Panc1 (cell line): ENCODE results near the gene ICE2. TPM values are rescaled to one million over a fixed set of nuclear protein-coding genes. Genes with fewer than 3 reads are reported as not detected.
"Not testable (repeated sequence)": the region's sequence is repeated elsewhere in the genome, so short reads cannot be mapped to it uniquely, and the experiment has no call there.

Experiments
- ATAC-seq: fragments of 200-7000 bp; cut with Tn5 transposase; 2 replicates; pipeline ENCODE4 v1.9.1; 2020; ENCODE audit warnings: mild to moderate bottlenecking, moderate library complexity
- BruUV-seq: library from RNA; stranded (reverse); fragments of 400-500 nt; replicated peaks from 2 replicates; lab custom pipeline; 2021; lab: Mats Ljungman, UMichigan
- CTCF ChIA-PET: fragments of 300-600 bp; sonication (Branson Sonifier 250); formaldehyde crosslinking; loops from one replicate; lab custom pipeline; 2022; ENCODE audit warnings: antibody characterized with exemption; lab: Charles Lee
- POLR2A ChIA-PET: fragments of 300-600 bp; sonication (Branson Sonifier 250); formaldehyde crosslinking; loops from one replicate; lab custom pipeline; 2022; ENCODE audit warnings: antibody characterized with exemption; lab: Charles Lee
- DNase-seq: peaks from one replicate; pipeline ENCODE4 v3.0.0-alpha.2; 2010; ENCODE audit warnings: low read depth, low spot score
- H3K27ac ChIP-seq: 2 replicates; pipeline ENCODE4 v1.5.1; 2011; ENCODE audit warnings: mild to moderate bottlenecking, low read length, inconsistent platforms
- H3K27me3 ChIP-seq: fragments of 200-500 bp; sonication (Bioruptor generic); 2 replicates; pipeline ENCODE4 v1.6.0; 2014; ENCODE audit warnings: low read length, inconsistent platforms; ENCODE audit not compliant: control insufficient read depth, insufficient read depth
- H3K36me3 ChIP-seq: fragments of 200-500 bp; sonication (Bioruptor generic); 2 replicates; pipeline ENCODE4 v1.5.1; 2014; ENCODE audit warnings: inconsistent platforms, mild to moderate bottlenecking, low read length, moderate library complexity; ENCODE audit not compliant: control insufficient read depth, insufficient read depth
- H3K4me1 ChIP-seq: 2 replicates; pipeline ENCODE4 v1.5.1; 2011; ENCODE audit warnings: inconsistent platforms, mild to moderate bottlenecking, low read length, moderate library complexity; ENCODE audit not compliant: control insufficient read depth, insufficient read depth
- H3K4me3 ChIP-seq, 2 experiments: 2 replicates each; pipeline ENCODE4 v1.5.1; 2011 to 2012; ENCODE audit warnings: low read depth in 2 of 2, low read length in 2 of 2, mild to moderate bottlenecking in 2 of 2, inconsistent platforms in 1 of 2, moderate library complexity in 1 of 2
- H3K9me3 ChIP-seq: fragments of 200-500 bp; sonication (Bioruptor generic); 2 replicates; pipeline ENCODE4 v1.5.1; 2014; ENCODE audit warnings: low read depth, mild to moderate bottlenecking, inconsistent platforms, low read length, moderate library complexity; ENCODE audit not compliant: control insufficient read depth, insufficient read depth
- POLR2AphosphoS5 ChIP-seq: IDR thresholded peaks from 2 replicates; pipeline ENCODE4 v1.6.1; 2012; ENCODE audit warnings: mild to moderate bottlenecking, low read depth, low read length, moderate library complexity
- SIN3A ChIP-seq: IDR thresholded peaks from 2 replicates; pipeline ENCODE4 v1.6.1; 2012; ENCODE audit warnings: low read depth, mild to moderate bottlenecking, low read length, moderate library complexity, borderline replicate concordance; ENCODE audit not compliant: insufficient read depth
- TCF7L2 ChIP-seq: IDR thresholded peaks from 2 replicates; pipeline ENCODE4 v1.6.1; 2011; ENCODE audit warnings: mild to moderate bottlenecking, low read depth, low read length, inconsistent platforms
- in situ Hi-C: cut with HindIII; loops from 2 replicates; pipeline ENCODE4 v1.10.0; 2016; ENCODE audit warnings: low sequenced_read_pairs, low pct_unique_long_range_greater_than_20kb
- intact Hi-C: fragments of 100-400 bp; cut with micrococcal nuclease; formaldehyde crosslinking; loops from one replicate; pipeline ENCODE4 v1.10.0; 2022; ENCODE audit not compliant: unreplicated experiment
- total RNA-seq: library from RNA; stranded (reverse); gene quantifications from one replicate; pipeline ENCODE4 v1.2.1, GENCODE V29; 2021; ENCODE audit not compliant: unreplicated experiment
- TF ChIP-seq, protein P1 (sequence below), 2 experiments: IDR thresholded peaks; 2 replicates each; pipeline ENCODE4 v1.6.1; 2011 to 2012; ENCODE audit warnings: low read depth in 2 of 2, control low read depth in 1 of 2, low read length in 1 of 2, mild to moderate bottlenecking in 1 of 2, moderate library complexity in 1 of 2; ENCODE audit not compliant: insufficient read depth in 1 of 2
- TF ChIP-seq, protein P2 (sequence below): fragments of 450-650 bp; IDR thresholded peaks from 2 replicates; pipeline ENCODE4 v1.5.1; 2017; ENCODE audit warnings: mild to moderate bottlenecking

Gene ICE2
- total RNA-seq, 1 experiment from 2014 or later, result 66.2 TPM

DNA sequence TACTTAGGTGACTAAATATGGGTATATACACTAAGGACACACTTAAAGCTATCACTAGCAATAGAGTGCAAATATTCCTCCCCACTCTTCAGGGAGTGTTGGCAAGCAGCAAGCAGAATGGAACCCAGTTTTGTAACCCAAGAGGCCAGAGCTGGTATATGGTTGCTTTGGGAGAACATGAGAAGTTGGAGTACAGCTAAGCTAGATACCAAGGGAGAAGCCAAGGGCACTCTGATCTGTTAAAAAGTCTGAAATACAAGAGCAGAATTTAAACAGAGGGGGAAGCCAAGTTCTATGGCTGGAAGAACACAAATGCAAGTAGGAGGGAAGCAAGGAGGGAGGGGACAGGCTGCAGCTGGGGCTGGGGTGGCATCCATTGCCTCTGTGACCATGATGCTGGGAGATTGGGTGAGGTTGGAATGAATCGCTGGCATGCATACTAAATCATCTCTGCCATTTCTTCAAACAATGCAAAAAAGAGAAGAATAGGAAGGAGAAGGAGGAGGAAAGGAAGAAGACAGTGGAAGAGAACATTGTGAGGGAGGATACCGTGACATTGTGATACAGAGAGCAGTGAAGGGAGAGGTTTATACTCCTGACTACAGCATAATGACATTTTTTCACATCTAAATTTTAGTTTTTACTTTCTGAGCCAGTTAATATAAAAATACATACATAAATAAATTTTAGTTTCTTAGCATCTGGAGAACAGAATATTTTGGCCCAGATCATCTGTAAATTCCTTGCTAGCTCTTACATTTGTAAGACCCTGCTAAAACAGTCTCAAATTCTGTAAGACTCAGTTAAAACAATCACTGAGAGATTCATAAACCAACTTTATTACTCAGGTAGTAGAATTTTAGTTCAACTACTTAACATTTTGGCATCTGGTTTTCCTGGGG is 72.2 kb downstream of the ICE2 start:
- Histone ChIP-seq H3K4me1 (peaks cover 22% of the 10 kb centered on the region), H3K27ac (peak overlapping the region; percentile 12), H3K4me3 (no peak overlapping the region), H3K27me3 (no peaks in the 10 kb centered on the region), H3K9me3 (no peaks in the 10 kb centered on the region), H3K36me3 (no peaks in the 10 kb centered on the region)
- POLR2A ChIA-PET, result interaction anchor here (0.5 to 1.1 kb wide), 3 partner anchors 8 to 31 kb away, joined by 3 to 21 read pairs (median 4); no protein-coding TSS in a partner anchor
- in situ Hi-C loops, result no loop called here
- BruUV-seq, result no TSS peak
- CTCF ChIA-PET, result no interaction called here
- DNase-seq (no peak), ATAC-seq (peak; percentile 33; the same call in 1 of the 2 replicates)
- intact Hi-C loops, result no loop called here
- TF ChIP-seq, protein P1, sequence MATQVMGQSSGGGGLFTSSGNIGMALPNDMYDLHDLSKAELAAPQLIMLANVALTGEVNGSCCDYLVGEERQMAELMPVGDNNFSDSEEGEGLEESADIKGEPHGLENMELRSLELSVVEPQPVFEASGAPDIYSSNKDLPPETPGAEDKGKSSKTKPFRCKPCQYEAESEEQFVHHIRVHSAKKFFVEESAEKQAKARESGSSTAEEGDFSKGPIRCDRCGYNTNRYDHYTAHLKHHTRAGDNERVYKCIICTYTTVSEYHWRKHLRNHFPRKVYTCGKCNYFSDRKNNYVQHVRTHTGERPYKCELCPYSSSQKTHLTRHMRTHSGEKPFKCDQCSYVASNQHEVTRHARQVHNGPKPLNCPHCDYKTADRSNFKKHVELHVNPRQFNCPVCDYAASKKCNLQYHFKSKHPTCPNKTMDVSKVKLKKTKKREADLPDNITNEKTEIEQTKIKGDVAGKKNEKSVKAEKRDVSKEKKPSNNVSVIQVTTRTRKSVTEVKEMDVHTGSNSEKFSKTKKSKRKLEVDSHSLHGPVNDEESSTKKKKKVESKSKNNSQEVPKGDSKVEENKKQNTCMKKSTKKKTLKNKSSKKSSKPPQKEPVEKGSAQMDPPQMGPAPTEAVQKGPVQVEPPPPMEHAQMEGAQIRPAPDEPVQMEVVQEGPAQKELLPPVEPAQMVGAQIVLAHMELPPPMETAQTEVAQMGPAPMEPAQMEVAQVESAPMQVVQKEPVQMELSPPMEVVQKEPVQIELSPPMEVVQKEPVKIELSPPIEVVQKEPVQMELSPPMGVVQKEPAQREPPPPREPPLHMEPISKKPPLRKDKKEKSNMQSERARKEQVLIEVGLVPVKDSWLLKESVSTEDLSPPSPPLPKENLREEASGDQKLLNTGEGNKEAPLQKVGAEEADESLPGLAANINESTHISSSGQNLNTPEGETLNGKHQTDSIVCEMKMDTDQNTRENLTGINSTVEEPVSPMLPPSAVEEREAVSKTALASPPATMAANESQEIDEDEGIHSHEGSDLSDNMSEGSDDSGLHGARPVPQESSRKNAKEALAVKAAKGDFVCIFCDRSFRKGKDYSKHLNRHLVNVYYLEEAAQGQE (IDR thresholded peaks at IDR 0.05; ENCODE audit: insufficient read depth in 1 of 2, low read depth in 2 of 2, low read length in 1 of 2), result no peak
- TF ChIP-seq SIN3A (no peak), TCF7L2 (no peak), POLR2AphosphoS5 (no peak)
- TF ChIP-seq, protein P2, sequence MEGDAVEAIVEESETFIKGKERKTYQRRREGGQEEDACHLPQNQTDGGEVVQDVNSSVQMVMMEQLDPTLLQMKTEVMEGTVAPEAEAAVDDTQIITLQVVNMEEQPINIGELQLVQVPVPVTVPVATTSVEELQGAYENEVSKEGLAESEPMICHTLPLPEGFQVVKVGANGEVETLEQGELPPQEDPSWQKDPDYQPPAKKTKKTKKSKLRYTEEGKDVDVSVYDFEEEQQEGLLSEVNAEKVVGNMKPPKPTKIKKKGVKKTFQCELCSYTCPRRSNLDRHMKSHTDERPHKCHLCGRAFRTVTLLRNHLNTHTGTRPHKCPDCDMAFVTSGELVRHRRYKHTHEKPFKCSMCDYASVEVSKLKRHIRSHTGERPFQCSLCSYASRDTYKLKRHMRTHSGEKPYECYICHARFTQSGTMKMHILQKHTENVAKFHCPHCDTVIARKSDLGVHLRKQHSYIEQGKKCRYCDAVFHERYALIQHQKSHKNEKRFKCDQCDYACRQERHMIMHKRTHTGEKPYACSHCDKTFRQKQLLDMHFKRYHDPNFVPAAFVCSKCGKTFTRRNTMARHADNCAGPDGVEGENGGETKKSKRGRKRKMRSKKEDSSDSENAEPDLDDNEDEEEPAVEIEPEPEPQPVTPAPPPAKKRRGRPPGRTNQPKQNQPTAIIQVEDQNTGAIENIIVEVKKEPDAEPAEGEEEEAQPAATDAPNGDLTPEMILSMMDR, result no peak

DNA sequence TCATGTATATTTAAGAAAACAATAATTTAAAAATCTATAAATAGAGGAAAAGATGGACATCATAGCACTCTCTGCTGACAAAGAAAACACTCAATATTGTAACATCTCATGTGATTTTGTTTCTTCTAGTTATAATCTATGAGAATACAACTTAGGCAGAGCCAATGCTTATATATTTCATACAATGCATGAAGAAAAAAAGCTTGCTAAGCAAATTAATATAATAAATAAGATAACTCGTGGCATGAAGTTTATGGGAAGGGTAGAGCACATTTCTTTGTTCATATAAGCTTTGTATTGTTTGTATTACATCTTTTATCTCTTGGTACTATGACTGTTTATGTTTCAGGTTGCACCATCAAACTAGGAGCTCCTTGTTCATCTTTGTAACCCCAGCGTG is 73.5 kb downstream of the ICE2 start:
- ChIA-PET POLR2A (no interaction called here), CTCF (no interaction called here)
- H3K9me3 ChIP-seq, result no peaks in the 10 kb centered on the region
- no peak overlapping the region for H3K4me3 ChIP-seq
- in situ Hi-C loops, result no loop called here
- no peak overlapping the region for H3K27ac ChIP-seq
- no peaks in the 10 kb centered on the region for H3K27me3 ChIP-seq
- ATAC-seq, result no peak
- H3K4me1 ChIP-seq, result peaks cover 28% of the 10 kb centered on the region
- BruUV-seq, result no TSS peak
- no peaks in the 10 kb centered on the region for H3K36me3 ChIP-seq
- DNase-seq, result no peak
- intact Hi-C loops, result no loop called here
- TF ChIP-seq, protein P2, result no peak
- TF ChIP-seq POLR2AphosphoS5 (no peak), TCF7L2 (no peak), SIN3A (no peak)
- TF ChIP-seq, protein P1 (IDR thresholded peaks at IDR 0.05; ENCODE audit: insufficient read depth in 1 of 2, low read depth in 2 of 2, low read length in 1 of 2), result no peak

DNA sequence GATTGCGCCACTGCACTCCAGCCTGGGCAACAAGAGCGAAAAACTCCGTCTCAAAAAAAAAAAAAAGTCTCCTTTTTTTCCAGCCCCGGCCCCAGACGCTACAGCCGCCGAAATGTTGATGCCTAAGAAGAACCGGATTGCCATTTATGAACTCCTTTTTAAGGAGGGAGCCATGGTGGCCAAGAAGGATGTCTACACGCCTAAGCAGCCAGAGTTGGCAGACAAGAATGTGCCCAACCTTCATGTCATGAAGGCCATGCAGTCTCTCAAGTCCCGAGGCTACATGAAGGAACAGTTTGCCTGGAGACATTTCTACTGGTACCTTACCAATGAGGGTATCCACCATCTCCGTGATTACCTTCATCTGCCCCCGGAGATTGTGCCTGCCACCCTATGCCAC is 74.6 kb downstream of the ICE2 start:
- in situ Hi-C loops, DNase-seq, H3K9me3 ChIP-seq, H3K4me3 ChIP-seq, ATAC-seq, H3K36me3 ChIP-seq, intact Hi-C loops, CTCF ChIA-PET, BruUV-seq, POLR2A ChIA-PET, H3K27me3 ChIP-seq: not testable (repeated sequence)
- H3K4me1 ChIP-seq, result peaks cover 39% of the 10 kb centered on the region
- H3K27ac ChIP-seq, result 0 out of 2 replicates have a peak overlapping the region, but pooled peaks have one; percentile 45
